ENCODE measurements around the gene HELB. TPM values are rescaled to one million over a fixed set of nuclear protein-coding genes. Genes with fewer than 3 reads are reported as not detected.

The HELB gene
- total and polyA plus RNA-seq, 10 of the 15 experiments (the other 5 are each of a cell fraction or from before 2014, with no cell fraction given), result 0.58 to 10.0 (median 4.4) TPM

- TF ChIP-seq CUX1 (IDR thresholded peaks at IDR 0.05; ENCODE audit: insufficient replicate concordance, low read depth, low read length), result no peak
These were observed 84.8 kb downstream of the HELB start (continued) for GRCh38 chr12:66387117-66387516.

Other genes with a start within 250 kb of the HELB start
- gene LLPH, start 171.7 kb upstream of the HELB start, total RNA-seq (2014; rRNA removed), result 15.2 and 18.1 TPM in 2 replicates
- gene LLPH, start 171.7 kb upstream of the HELB start, total RNA-seq (2014; rRNA removed; fragmentation: Illumina TruSeq; extraction: Trizol), result 55.7 and 60.6 TPM in 2 replicates
- gene LLPH, start 171.7 kb upstream of the HELB start, total RNA-seq (2021), result 26.5 and 29.3 TPM in 2 replicates
- 24.7 and 47.0 TPM in 2 replicates for gene LLPH, start 171.7 kb upstream of the HELB start, polyA plus RNA-seq (2011; rRNA removed)
- 80.2 and 102 TPM in 2 replicates for gene LLPH, start 171.7 kb upstream of the HELB start, polyA plus RNA-seq (2014; fragmentation: Illumina TruSeq; extraction: Trizol)
- gene LLPH, start 171.7 kb upstream of the HELB start, polyA plus RNA-seq (2014; fragmentation: Nextera tagmentation; extraction: Ambion mirVana), result 100 to 1,000 TPM in 1 of 2 experiments, 10 to 100 TPM in 1; 96.1 to 107 TPM
- 27.6 and 31.1 TPM in 2 replicates for gene LLPH, start 171.7 kb upstream of the HELB start, polyA plus RNA-seq (2014; rRNA removed)
- 10 to 100 TPM; 82.5 to 83.4 TPM for gene LLPH, start 171.7 kb upstream of the HELB start, polyA plus RNA-seq (2016; fragmentation: Nextera tagmentation; extraction: Ambion mirVana)
- gene TMBIM4, start 132.5 kb upstream of the HELB start, total RNA-seq (2014; rRNA removed), result 38.8 and 54.2 TPM in 2 replicates
- 45.8 and 49.8 TPM in 2 replicates for gene TMBIM4, start 132.5 kb upstream of the HELB start, total RNA-seq (2014; rRNA removed; fragmentation: Illumina TruSeq; extraction: Trizol)
- 37.8 and 52.1 TPM in 2 replicates for gene TMBIM4, start 132.5 kb upstream of the HELB start, total RNA-seq (2021)
- 105 and 129 TPM in 2 replicates for gene TMBIM4, start 132.5 kb upstream of the HELB start, polyA plus RNA-seq (2011; rRNA removed)
- 39.0 and 60.8 TPM in 2 replicates for gene TMBIM4, start 132.5 kb upstream of the HELB start, polyA plus RNA-seq (2014; fragmentation: Illumina TruSeq; extraction: Trizol)
- 100 to 1,000 TPM; 261 to 341 TPM for gene TMBIM4, start 132.5 kb upstream of the HELB start, polyA plus RNA-seq (2014; fragmentation: Nextera tagmentation; extraction: Ambion mirVana)
- 55.0 and 56.4 TPM in 2 replicates for gene TMBIM4, start 132.5 kb upstream of the HELB start, polyA plus RNA-seq (2014; rRNA removed)
- 100 to 1,000 TPM; 175 to 176 TPM for gene TMBIM4, start 132.5 kb upstream of the HELB start, polyA plus RNA-seq (2016; fragmentation: Nextera tagmentation; extraction: Ambion mirVana)
- gene IRAK3, start 113.3 kb upstream of the HELB start, total RNA-seq (2014; rRNA removed), result 5.3 and 5.9 TPM in 2 replicates
- 7.6 and 7.7 TPM in 2 replicates for gene IRAK3, start 113.3 kb upstream of the HELB start, total RNA-seq (2014; rRNA removed; fragmentation: Illumina TruSeq; extraction: Trizol)
- gene IRAK3, start 113.3 kb upstream of the HELB start, total RNA-seq (2021), result 8.5 and 8.7 TPM in 2 replicates
- 14.1 and 20.6 TPM in 2 replicates for gene IRAK3, start 113.3 kb upstream of the HELB start, polyA plus RNA-seq (2011; rRNA removed)
- 7.7 and 11.4 TPM in 2 replicates for gene IRAK3, start 113.3 kb upstream of the HELB start, polyA plus RNA-seq (2014; fragmentation: Illumina TruSeq; extraction: Trizol)
- 1 to 10 TPM; 1.4 to 1.5 TPM for gene IRAK3, start 113.3 kb upstream of the HELB start, polyA plus RNA-seq (2014; fragmentation: Nextera tagmentation; extraction: Ambion mirVana)
- 4.8 and 5.6 TPM in 2 replicates for gene IRAK3, start 113.3 kb upstream of the HELB start, polyA plus RNA-seq (2014; rRNA removed)
- 1 to 10 TPM; 4.0 to 4.2 TPM for gene IRAK3, start 113.3 kb upstream of the HELB start, polyA plus RNA-seq (2016; fragmentation: Nextera tagmentation; extraction: Ambion mirVana)